ENCODE results near the gene CUX1.

DNA sequence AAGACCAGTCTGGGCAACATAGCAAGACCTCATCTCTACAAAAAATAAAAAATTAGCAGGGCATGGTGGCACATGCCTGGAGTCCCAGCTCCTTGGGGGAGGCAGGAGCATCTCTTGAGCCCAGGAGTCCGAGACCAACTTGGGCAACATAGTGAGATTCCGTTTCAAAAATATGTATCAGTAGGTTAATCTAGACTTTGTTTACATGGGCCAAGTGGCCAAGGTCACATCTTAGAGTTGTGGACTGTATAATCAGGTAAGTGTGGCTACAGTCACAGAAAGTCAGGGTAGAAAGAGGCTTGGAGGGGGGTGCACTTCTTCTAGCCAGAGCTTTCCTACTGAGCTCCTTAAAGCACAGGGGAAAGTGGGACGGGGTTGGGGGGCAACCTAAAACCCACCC is 174.4 kb downstream of the CUX1 start:
- TF ChIP-seq YY1 (IDR thresholded peaks at IDR 0.05; ENCODE audit: insufficient read depth, insufficient read length) = no peak
- no peak for TF ChIP-seq ZNF274 (IDR thresholded peaks at IDR 0.05; ENCODE audit: low read depth, low read length)
- TF ChIP-seq SUZ12 (IDR thresholded peaks at IDR 0.05; ENCODE audit: extremely low read depth, insufficient read depth, insufficient read length) = no peak

All from NT2/D1 (cell line).